ENCODE results near the gene THOC6.
"Not testable (repeated sequence)": the region's sequence is repeated elsewhere in the genome, so short reads cannot be mapped to it uniquely, and the experiment has no call there.

DNA sequence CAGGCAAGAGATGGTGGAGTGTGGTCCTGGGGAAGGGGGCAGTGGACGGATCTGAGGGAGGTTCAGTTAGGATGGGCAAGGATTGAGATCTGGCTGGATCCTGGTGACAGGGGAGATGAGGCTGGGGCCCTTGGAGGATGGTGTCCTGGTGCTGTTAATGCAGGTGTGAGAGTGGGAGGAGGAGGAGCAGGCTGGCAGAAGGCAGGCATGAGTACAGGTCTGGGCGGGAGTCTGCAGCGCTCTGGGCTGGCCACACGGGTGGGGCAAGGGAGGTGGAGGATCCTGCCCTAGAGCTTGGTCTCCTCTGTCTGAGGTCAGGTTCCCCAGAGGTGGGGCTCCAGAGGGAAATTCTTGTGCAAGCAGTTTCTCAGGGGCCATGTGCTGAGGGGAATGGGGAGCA, 48.3 kb downstream of the THOC6 start:
- TF ChIP-seq, protein P1, sequence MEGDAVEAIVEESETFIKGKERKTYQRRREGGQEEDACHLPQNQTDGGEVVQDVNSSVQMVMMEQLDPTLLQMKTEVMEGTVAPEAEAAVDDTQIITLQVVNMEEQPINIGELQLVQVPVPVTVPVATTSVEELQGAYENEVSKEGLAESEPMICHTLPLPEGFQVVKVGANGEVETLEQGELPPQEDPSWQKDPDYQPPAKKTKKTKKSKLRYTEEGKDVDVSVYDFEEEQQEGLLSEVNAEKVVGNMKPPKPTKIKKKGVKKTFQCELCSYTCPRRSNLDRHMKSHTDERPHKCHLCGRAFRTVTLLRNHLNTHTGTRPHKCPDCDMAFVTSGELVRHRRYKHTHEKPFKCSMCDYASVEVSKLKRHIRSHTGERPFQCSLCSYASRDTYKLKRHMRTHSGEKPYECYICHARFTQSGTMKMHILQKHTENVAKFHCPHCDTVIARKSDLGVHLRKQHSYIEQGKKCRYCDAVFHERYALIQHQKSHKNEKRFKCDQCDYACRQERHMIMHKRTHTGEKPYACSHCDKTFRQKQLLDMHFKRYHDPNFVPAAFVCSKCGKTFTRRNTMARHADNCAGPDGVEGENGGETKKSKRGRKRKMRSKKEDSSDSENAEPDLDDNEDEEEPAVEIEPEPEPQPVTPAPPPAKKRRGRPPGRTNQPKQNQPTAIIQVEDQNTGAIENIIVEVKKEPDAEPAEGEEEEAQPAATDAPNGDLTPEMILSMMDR (IDR thresholded peaks at IDR 0.05), result not testable (repeated sequence)
- not testable (repeated sequence) for TF ChIP-seq EZH2 (IDR thresholded peaks at IDR 0.05; ENCODE audit: borderline replicate concordance, insufficient read depth, low read depth, low read length, poor library complexity, severe bottlenecking)

All from B cell (primary cell).